Measurements from ENCODE around the gene RCSD1. TPM values are rescaled to one million over a fixed set of nuclear protein-coding genes. Genes with fewer than 3 reads are reported as not detected.

Gene RCSD1
- total RNA-seq, 1 experiment from 2014 or later: 0.50 TPM

DNA sequence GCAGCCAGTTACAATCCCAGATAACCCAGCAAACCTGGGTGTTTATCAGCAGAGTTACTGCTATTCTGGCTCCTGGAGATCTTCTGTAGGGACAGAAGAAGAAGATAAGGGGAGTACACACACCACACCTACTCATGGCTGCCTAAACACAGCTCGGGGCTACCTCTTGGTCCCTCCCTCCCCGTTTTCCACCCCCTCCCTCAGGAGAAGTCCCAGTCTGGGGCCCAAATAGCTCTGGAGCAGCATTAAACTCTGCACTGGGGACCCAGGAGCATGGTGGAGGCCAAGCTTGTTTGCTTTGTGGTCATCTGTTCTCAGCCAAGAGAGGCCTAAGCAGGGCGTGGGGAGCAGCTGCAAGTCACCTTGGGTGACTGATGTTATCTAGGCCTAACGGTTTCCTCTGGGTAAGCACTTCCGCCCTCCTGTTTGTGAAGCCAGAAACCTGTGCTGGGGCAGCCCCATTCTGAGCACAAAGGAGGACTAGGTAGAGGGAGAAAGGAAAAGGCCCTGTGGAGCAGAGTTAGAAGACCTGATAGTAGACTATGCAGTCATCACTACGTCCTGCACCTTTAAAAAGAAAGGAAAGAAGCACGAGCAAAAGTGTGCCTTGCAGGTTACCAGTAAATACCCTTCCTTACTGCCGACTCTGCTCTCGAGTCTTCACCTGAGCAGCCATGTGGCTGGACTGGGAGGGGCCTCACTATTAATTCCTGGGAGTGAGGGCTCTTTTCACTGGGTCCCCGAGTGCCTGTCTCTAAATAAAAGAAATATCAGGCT is 2.0 kb upstream of the RCSD1 start:
- TF ChIP-seq, protein P1, sequence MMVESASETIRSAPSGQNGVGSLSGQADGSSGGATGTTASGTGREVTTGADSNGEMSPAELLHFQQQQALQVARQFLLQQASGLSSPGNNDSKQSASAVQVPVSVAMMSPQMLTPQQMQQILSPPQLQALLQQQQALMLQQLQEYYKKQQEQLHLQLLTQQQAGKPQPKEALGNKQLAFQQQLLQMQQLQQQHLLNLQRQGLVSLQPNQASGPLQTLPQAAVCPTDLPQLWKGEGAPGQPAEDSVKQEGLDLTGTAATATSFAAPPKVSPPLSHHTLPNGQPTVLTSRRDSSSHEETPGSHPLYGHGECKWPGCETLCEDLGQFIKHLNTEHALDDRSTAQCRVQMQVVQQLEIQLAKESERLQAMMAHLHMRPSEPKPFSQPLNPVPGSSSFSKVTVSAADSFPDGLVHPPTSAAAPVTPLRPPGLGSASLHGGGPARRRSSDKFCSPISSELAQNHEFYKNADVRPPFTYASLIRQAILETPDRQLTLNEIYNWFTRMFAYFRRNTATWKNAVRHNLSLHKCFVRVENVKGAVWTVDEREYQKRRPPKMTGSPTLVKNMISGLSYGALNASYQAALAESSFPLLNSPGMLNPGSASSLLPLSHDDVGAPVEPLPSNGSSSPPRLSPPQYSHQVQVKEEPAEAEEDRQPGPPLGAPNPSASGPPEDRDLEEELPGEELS (CRISPR knock-in tag; IDR thresholded peaks at IDR 0.05): no peak
- TF ChIP-seq TEAD1 (CRISPR knock-in tag; IDR thresholded peaks at IDR 0.05) (no peak), ATF3 (CRISPR knock-in tag; conservative IDR thresholded peaks at IDR 0.05) (no peak), ZNF263 (CRISPR knock-in tag; IDR thresholded peaks at IDR 0.05; ENCODE audit: low read depth) (no peak), ZNF232 (CRISPR knock-in tag; IDR thresholded peaks at IDR 0.05) (no peak), MXD4 (CRISPR knock-in tag; IDR thresholded peaks at IDR 0.05; ENCODE audit: borderline replicate concordance) (no peak), FOXP1 (CRISPR knock-in tag; IDR thresholded peaks at IDR 0.05; ENCODE audit: borderline replicate concordance) (no peak), ZNF396 (CRISPR knock-in tag; IDR thresholded peaks at IDR 0.05; ENCODE audit: borderline replicate concordance) (no peak), ATF1 (CRISPR knock-in tag; IDR thresholded peaks at IDR 0.05) (no peak)
- TF ChIP-seq, protein P2, sequence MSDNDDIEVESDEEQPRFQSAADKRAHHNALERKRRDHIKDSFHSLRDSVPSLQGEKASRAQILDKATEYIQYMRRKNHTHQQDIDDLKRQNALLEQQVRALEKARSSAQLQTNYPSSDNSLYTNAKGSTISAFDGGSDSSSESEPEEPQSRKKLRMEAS (CRISPR knock-in tag; IDR thresholded peaks at IDR 0.05): no peak
- TF ChIP-seq, protein P3, sequence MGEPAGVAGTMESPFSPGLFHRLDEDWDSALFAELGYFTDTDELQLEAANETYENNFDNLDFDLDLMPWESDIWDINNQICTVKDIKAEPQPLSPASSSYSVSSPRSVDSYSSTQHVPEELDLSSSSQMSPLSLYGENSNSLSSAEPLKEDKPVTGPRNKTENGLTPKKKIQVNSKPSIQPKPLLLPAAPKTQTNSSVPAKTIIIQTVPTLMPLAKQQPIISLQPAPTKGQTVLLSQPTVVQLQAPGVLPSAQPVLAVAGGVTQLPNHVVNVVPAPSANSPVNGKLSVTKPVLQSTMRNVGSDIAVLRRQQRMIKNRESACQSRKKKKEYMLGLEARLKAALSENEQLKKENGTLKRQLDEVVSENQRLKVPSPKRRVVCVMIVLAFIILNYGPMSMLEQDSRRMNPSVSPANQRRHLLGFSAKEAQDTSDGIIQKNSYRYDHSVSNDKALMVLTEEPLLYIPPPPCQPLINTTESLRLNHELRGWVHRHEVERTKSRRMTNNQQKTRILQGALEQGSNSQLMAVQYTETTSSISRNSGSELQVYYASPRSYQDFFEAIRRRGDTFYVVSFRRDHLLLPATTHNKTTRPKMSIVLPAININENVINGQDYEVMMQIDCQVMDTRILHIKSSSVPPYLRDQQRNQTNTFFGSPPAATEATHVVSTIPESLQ (CRISPR knock-in tag; IDR thresholded peaks at IDR 0.05): no peak
- TF ChIP-seq, protein P4, sequence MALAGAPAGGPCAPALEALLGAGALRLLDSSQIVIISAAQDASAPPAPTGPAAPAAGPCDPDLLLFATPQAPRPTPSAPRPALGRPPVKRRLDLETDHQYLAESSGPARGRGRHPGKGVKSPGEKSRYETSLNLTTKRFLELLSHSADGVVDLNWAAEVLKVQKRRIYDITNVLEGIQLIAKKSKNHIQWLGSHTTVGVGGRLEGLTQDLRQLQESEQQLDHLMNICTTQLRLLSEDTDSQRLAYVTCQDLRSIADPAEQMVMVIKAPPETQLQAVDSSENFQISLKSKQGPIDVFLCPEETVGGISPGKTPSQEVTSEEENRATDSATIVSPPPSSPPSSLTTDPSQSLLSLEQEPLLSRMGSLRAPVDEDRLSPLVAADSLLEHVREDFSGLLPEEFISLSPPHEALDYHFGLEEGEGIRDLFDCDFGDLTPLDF (CRISPR knock-in tag; IDR thresholded peaks at IDR 0.05): no peak
- TF ChIP-seq, protein P5, sequence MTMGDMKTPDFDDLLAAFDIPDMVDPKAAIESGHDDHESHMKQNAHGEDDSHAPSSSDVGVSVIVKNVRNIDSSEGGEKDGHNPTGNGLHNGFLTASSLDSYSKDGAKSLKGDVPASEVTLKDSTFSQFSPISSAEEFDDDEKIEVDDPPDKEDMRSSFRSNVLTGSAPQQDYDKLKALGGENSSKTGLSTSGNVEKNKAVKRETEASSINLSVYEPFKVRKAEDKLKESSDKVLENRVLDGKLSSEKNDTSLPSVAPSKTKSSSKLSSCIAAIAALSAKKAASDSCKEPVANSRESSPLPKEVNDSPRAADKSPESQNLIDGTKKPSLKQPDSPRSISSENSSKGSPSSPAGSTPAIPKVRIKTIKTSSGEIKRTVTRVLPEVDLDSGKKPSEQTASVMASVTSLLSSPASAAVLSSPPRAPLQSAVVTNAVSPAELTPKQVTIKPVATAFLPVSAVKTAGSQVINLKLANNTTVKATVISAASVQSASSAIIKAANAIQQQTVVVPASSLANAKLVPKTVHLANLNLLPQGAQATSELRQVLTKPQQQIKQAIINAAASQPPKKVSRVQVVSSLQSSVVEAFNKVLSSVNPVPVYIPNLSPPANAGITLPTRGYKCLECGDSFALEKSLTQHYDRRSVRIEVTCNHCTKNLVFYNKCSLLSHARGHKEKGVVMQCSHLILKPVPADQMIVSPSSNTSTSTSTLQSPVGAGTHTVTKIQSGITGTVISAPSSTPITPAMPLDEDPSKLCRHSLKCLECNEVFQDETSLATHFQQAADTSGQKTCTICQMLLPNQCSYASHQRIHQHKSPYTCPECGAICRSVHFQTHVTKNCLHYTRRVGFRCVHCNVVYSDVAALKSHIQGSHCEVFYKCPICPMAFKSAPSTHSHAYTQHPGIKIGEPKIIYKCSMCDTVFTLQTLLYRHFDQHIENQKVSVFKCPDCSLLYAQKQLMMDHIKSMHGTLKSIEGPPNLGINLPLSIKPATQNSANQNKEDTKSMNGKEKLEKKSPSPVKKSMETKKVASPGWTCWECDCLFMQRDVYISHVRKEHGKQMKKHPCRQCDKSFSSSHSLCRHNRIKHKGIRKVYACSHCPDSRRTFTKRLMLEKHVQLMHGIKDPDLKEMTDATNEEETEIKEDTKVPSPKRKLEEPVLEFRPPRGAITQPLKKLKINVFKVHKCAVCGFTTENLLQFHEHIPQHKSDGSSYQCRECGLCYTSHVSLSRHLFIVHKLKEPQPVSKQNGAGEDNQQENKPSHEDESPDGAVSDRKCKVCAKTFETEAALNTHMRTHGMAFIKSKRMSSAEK (CRISPR knock-in tag; IDR thresholded peaks at IDR 0.05; ENCODE audit: borderline replicate concordance): no peak
- TF ChIP-seq, protein P6, sequence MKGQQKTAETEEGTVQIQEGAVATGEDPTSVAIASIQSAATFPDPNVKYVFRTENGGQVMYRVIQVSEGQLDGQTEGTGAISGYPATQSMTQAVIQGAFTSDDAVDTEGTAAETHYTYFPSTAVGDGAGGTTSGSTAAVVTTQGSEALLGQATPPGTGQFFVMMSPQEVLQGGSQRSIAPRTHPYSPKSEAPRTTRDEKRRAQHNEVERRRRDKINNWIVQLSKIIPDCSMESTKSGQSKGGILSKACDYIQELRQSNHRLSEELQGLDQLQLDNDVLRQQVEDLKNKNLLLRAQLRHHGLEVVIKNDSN (CRISPR knock-in tag; IDR thresholded peaks at IDR 0.05): no peak
- Mint-ChIP-seq H3K36me3 (0 out of 2 replicates have a peak, but pooled peaks cover 4% of the 10 kb centered on the region), H3K4me3 (no peak overlapping the region), H3K4me1 (peaks cover 28% of the 10 kb centered on the region), H3K27me3 (ENCODE audit: low read depth) (peaks cover 73% of the 10 kb centered on the region), H3K9me3 (peaks cover 14% of the 10 kb centered on the region), H3K27ac (no peak overlapping the region)
- no peak for DNase-seq (ENCODE audit: low spot score)
- ATAC-seq: no peak; the same call in 1 of the 2 replicates
- ChIA-PET CTCF (interaction anchor here (1.7 kb wide), 1 partner anchor 60 kb away, joined by 5 read pairs; no protein-coding TSS in a partner anchor), POLR2A (no interaction called here)

All from WTC11 (cell line).